IMR-90 (cell line): ENCODE measurements around the gene NUP62CL.

Experiments used
- FOS ChIP-seq: fragments of 150-350 bp; IDR thresholded peaks from 2 replicates; pipeline ENCODE4 v1.6.1; 2016; ENCODE audit warnings: low read depth, low read length
- MAZ ChIP-seq: IDR thresholded peaks from 2 replicates; pipeline ENCODE4 v1.6.1; 2012; ENCODE audit warnings: low read depth, mild to moderate bottlenecking, low read length, improper control_type of control experiment, moderate library complexity, borderline replicate concordance
- MXI1 ChIP-seq: IDR thresholded peaks from 2 replicates; pipeline ENCODE4 v1.6.1; 2012; ENCODE audit warnings: low read depth, mild to moderate bottlenecking, low read length, moderate library complexity, borderline replicate concordance
- NFE2L2 ChIP-seq: fragments of 150-350 bp; IDR thresholded peaks from 2 replicates; pipeline ENCODE4 v1.6.1; 2016; ENCODE audit warnings: low read depth, mild to moderate bottlenecking, low read length
- POLR2A ChIP-seq: IDR thresholded peaks from 2 replicates; pipeline ENCODE4 v1.6.1; 2012; ENCODE audit warnings: mild to moderate bottlenecking, low read depth, low read length
- RAD21 ChIP-seq: IDR thresholded peaks from 2 replicates; pipeline ENCODE4 v1.6.1; 2012; ENCODE audit warnings: low read length, improper control_type of control experiment
- SMC3 ChIP-seq: fragments of 150-350 bp; IDR thresholded peaks from 2 replicates; pipeline ENCODE4 v1.6.1; 2016; ENCODE audit warnings: low read depth, mild to moderate bottlenecking, antibody characterized with exemption, low read length, moderate library complexity
- TF ChIP-seq, protein P1 (sequence below): conservative IDR thresholded peaks from 2 replicates; pipeline ENCODE4 v1.5.1; 2012; ENCODE audit warnings: mild to moderate bottlenecking, low read depth, low read length, improper control_type of control experiment

GRCh38 chrX:107228486-107228819 is 22.2 kb upstream of the NUP62CL start:
- TF ChIP-seq, protein P1, sequence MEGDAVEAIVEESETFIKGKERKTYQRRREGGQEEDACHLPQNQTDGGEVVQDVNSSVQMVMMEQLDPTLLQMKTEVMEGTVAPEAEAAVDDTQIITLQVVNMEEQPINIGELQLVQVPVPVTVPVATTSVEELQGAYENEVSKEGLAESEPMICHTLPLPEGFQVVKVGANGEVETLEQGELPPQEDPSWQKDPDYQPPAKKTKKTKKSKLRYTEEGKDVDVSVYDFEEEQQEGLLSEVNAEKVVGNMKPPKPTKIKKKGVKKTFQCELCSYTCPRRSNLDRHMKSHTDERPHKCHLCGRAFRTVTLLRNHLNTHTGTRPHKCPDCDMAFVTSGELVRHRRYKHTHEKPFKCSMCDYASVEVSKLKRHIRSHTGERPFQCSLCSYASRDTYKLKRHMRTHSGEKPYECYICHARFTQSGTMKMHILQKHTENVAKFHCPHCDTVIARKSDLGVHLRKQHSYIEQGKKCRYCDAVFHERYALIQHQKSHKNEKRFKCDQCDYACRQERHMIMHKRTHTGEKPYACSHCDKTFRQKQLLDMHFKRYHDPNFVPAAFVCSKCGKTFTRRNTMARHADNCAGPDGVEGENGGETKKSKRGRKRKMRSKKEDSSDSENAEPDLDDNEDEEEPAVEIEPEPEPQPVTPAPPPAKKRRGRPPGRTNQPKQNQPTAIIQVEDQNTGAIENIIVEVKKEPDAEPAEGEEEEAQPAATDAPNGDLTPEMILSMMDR = no peak
- TF ChIP-seq SMC3 (no peak), POLR2A (no peak), FOS (no peak), MXI1 (no peak), MAZ (no peak), NFE2L2 (no peak), RAD21 (no peak)
